Body of pancreas (tissue), 4 donors: ENCODE results near the gene IL37. TPM values are rescaled to one million over a fixed set of nuclear protein-coding genes. Genes with fewer than 3 reads are reported as not detected.

Source experiments
- ATAC-seq: fragments of 150-250 bp; one replicate; pipeline ENCODE4 v1.9.1; 2016
- DNase-seq, 4 donors: peaks; one replicate each; pipeline ENCODE4 v3.0.0-alpha.2; 2019
- H3K27ac ChIP-seq, 4 donors: fragments of 200-600 bp; sonication (generic); 1 replicate in 3 of 4; 2 replicates in 1 of 4; pipeline versions ENCODE4 v1.5.1 to v1.6.1; 2016 to 2019; ENCODE audit warnings: mild to moderate bottlenecking in 1 of 4, mixed read lengths in 1 of 4, moderate library complexity in 1 of 4
- H3K27me3 ChIP-seq, 2 donors: fragments of 200-600 bp; sonication (generic); one replicate each; pipeline ENCODE4 v1.6.0; 2016; ENCODE audit warnings: mild to moderate bottlenecking in 1 of 2
- H3K36me3 ChIP-seq, 2 donors: fragments of 200-600 bp; sonication (generic); replicated peaks in 1 of 2; 2 replicates each; pipeline ENCODE4 v1.5.1; 2016; ENCODE audit warnings: low read depth in 2 of 2; ENCODE audit not compliant: insufficient read depth in 1 of 2
- H3K4me1 ChIP-seq: fragments of 200-600 bp; sonication (generic); one replicate; pipeline ENCODE4 v1.6.0; 2016
- H3K4me3 ChIP-seq, 2 donors: fragments of 200-600 bp; sonication (generic); 1 replicate in 1 of 2; 2 replicates in 1 of 2; pipeline ENCODE4 v1.5.1; 2016 to 2019
- H3K9me3 ChIP-seq, 3 donors: fragments of 200-600 bp; sonication (generic); 1 replicate in 2 of 3; 2 replicates in 1 of 3; pipeline ENCODE4 v1.5.1; 2016
- POLR2A ChIP-seq, 3 donors: fragments of 450-650 bp; IDR thresholded peaks; one replicate each; pipeline ENCODE4 v1.6.1; 2016; ENCODE audit warnings: antibody characterized with exemption in 3 of 3, mild to moderate bottlenecking in 2 of 3
- whole genome bisulfite sequencing, 2 donors: methylation state at CpG; one replicate each; pipeline ENCODE4 v1.1.5; 2017; 5-methylcytosine and 5-hydroxymethylcytosine counted together
- intact Hi-C: fragments of 100-400 bp; cut with DNase I; formaldehyde crosslinking; loops from one replicate; pipeline ENCODE4 v1.15.1; 2023
- total RNA-seq, 2 donors: library from RNA; depleted of rRNA; stranded (reverse); fragments of >200 nt; gene quantifications; one replicate each; pipeline ENCODE4 v1.1.0, GENCODE V29; 2016
- TF ChIP-seq, protein P1 (sequence below), 7 experiments: fragments of 450-650 bp in 4 of 7; fragments of 200-600 bp in 3 of 7; sonication (generic) in 3 of 7; IDR thresholded peaks; one replicate each; pipeline ENCODE4 v1.5.1; 2016 to 2019; ENCODE audit warnings: antibody characterized with exemption in 7 of 7

Gene IL37
- total RNA-seq, 2 donors from 2014 or later: not detected

DNA sequence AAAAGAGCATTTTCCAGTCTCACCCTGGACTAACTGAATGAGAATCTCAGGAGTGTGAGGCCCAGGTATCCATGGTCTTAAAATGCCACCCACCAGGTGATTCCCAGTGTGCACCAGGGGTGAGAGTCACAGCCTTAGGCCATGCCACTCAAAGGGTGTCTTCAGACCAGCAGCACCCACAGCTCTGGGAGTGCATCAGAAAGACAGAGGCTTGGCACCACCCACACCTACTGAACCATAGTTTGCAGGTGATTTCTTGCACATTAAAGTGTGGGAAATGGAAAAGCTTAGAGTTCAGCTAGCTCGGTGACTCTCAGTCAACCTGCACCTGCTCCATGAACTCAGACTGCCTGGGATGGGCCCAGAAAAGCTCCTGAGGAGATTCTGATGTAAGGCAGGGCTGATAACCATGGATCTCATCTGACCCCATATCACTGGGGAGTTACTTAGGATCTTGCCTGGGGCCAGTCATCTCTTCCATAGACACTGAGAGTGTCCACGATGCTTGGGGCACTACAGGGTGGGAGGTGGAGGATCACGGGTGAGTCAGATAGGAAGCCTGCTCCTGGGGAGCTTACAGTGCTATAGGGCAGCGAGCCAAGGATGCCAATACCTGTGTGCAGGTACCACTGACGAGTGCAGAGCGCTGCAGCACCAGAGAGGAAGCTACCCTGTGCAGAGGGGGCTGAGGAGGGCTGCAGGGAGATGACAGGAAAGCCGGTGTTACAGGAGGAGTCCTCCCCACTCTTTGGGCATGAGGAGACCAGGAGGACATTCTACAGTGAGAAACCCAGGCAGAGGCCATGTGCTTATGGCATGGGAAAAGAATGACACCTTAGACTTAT lies 4.6 kb downstream of the IL37 start:
- Histone ChIP-seq H3K36me3 (no peaks in the 10 kb centered on the region), H3K9me3 (no peaks in the 10 kb centered on the region), H3K27me3 (no peaks in the 10 kb centered on the region), H3K27ac (no peak overlapping the region), H3K4me1 (no peaks in the 10 kb centered on the region), H3K4me3 (no peak overlapping the region)
- DNase-seq (no peak), ATAC-seq (no peak)
- intact Hi-C loops: no loop called here
- 65 to 72% methylated on average over 7 of the region's 7 CpGs for WGBS, 2 donors
- no peak for TF ChIP-seq POLR2A (IDR thresholded peaks at IDR 0.05)
- TF ChIP-seq, protein P1, sequence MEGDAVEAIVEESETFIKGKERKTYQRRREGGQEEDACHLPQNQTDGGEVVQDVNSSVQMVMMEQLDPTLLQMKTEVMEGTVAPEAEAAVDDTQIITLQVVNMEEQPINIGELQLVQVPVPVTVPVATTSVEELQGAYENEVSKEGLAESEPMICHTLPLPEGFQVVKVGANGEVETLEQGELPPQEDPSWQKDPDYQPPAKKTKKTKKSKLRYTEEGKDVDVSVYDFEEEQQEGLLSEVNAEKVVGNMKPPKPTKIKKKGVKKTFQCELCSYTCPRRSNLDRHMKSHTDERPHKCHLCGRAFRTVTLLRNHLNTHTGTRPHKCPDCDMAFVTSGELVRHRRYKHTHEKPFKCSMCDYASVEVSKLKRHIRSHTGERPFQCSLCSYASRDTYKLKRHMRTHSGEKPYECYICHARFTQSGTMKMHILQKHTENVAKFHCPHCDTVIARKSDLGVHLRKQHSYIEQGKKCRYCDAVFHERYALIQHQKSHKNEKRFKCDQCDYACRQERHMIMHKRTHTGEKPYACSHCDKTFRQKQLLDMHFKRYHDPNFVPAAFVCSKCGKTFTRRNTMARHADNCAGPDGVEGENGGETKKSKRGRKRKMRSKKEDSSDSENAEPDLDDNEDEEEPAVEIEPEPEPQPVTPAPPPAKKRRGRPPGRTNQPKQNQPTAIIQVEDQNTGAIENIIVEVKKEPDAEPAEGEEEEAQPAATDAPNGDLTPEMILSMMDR (IDR thresholded peaks at IDR 0.05): no peak

DNA sequence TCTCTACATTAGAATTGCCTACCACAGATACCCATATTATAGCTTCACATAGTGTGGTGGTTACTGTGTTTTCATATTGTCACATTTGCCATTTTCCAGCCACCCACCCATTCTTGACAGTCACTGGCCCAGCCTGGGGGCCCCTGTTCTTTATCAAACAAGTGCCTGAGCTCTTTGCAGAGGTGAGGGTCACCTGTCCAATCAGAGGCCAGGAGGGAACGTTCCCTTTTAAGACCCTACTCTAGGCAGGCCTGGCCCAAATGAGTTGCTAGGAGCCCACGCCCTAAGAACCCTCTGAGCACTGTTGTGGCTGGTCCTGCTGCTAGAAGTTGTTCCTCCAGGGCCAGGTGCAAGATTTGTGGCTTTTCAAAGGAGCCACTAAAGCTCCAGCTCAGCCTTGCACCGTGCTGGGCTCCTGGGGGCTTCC lies 5.2 kb downstream of the IL37 start:
- Histone ChIP-seq H3K4me1 (no peaks in the 10 kb centered on the region), H3K4me3 (no peak overlapping the region), H3K27me3 (no peaks in the 10 kb centered on the region), H3K27ac (no peak overlapping the region), H3K36me3 (no peaks in the 10 kb centered on the region), H3K9me3 (no peaks in the 10 kb centered on the region)
- ATAC-seq: no peak
- WGBS, 2 donors: 54 to 57% methylated on average over 3 of the region's 3 CpGs
- DNase-seq: no peak
- TF ChIP-seq POLR2A (IDR thresholded peaks at IDR 0.05): no peak
- TF ChIP-seq, protein P1 (IDR thresholded peaks at IDR 0.05): no peak
- intact Hi-C loops: no loop called here

DNA sequence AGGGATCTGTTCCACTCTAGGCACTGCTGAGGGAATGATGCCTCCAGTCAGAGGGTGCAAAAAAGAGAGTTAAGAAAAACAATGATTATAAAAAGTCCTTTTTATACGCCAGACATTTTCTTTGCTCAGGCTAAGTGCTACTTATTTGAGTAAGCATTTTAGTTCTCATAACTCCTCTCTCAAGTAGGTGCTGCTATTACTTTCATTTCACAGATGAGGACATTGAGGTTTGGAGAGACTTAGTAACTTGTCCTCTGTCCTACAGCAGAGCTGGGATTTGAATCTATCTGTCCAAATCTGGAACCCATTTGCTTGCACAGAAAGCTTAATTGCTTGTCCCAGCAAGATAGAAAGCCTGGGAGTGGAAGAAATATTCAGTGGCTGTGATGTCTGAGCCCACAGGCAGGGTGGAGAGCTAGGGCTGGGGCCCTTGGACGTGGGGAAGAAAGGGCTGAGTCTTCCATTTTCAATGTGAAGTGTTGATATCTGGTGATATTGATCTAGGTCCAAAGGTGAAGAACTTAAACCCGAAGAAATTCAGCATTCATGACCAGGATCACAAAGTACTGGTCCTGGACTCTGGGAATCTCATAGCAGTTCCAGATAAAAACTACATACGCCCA lies 5.8 kb downstream of the IL37 start:
- Histone ChIP-seq H3K27ac (no peak overlapping the region), H3K4me1 (no peaks in the 10 kb centered on the region), H3K27me3 (no peaks in the 10 kb centered on the region), H3K9me3 (no peaks in the 10 kb centered on the region), H3K36me3 (no peaks in the 10 kb centered on the region), H3K4me3 (no peak overlapping the region)
- ATAC-seq: no peak
- 58 to 63% methylated on average over 4 of the region's 4 CpGs for WGBS, 2 donors
- TF ChIP-seq, protein P1 (IDR thresholded peaks at IDR 0.05): no peak
- TF ChIP-seq POLR2A (IDR thresholded peaks at IDR 0.05): no peak
- intact Hi-C loops: no loop called here
- no peak for DNase-seq

DNA sequence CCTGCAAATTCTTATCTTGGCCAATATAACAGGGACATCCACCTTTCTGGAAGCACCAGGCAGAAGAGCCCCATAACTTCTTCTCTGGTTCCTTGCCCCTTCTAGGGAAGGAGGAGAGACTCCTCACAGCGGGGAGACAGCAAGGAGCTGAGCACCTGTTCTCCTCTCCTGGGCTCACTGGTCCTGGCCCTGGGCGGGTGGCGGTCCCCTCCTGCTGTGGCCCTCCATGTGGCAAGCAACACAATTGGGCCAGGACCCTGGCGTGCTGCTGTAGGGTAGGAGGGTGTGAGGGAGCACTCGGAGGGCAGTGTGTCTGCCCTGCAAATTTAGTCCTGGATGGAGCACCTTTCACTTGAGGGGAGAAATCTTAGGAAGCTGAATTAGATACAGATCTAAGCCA lies 6.9 kb downstream of the IL37 start:
- TF ChIP-seq, protein P1 (IDR thresholded peaks at IDR 0.05): no peak
- TF ChIP-seq POLR2A (IDR thresholded peaks at IDR 0.05): no peak
- 79 to 84% methylated on average over 5 of the region's 5 CpGs for whole genome bisulfite sequencing, 2 donors
- ATAC-seq (no peak), DNase-seq (no peak)
- intact Hi-C loops: no loop called here
- Histone ChIP-seq H3K4me1 (no peaks in the 10 kb centered on the region), H3K27me3 (no peaks in the 10 kb centered on the region), H3K27ac (no peak overlapping the region), H3K4me3 (no peak overlapping the region), H3K9me3 (no peaks in the 10 kb centered on the region), H3K36me3 (no peaks in the 10 kb centered on the region)
